Measurements from ENCODE around the gene DUS3L. TPM values are rescaled to one million over a fixed set of nuclear protein-coding genes. Genes with fewer than 3 reads are reported as not detected.

Gene DUS3L
- total and polyA plus RNA-seq, 7 experiments from 2014 or later = 33.1 to 179 (median 77.7) TPM

DNA sequence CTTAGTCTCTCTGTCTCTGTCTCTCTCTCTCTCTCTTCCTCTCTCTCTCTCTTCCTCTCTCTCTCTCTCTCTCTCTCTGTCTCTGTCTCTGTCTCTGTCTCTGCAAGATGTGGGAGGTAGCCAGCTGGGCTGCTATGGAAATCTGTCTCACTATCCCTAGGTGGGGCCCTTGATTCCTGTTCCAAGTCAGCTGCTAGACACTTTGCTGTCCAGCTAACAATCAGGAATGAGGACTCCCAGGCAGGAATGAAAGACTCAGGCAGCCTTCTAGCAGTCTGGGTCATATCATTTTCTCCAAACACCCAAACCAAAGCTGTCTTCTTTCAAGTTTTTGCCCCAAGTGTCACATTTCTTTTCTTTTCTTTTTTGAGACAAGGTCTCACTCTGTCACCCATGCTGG lies 47.3 kb downstream of the DUS3L start:
- H3K36me3 Mint-ChIP-seq = no peaks in the 10 kb centered on the region
- ATAC-seq (no peak), DNase-seq (no peak)
- Histone ChIP-seq H3K36me3 (ENCODE audit: control insufficient read depth in 2 of 3, insufficient read depth in 3 of 3, low read length in 3 of 3) (no peaks in the 10 kb centered on the region), H3K27me3 (ENCODE audit: control insufficient read depth in 2 of 2, insufficient read depth in 2 of 2, low read length in 2 of 2) (no peaks in the 10 kb centered on the region), H3K9me3 (ENCODE audit: control insufficient read depth in 2 of 3, low read length in 3 of 3) (no peaks in the 10 kb centered on the region), H3K27ac (ENCODE audit: low read depth, low read length) (no peak overlapping the region), H3K4me3 (ENCODE audit: low read length) (no peak overlapping the region), H3K4me1 (ENCODE audit: control insufficient read depth in 2 of 2, insufficient read depth in 2 of 2, low read length in 2 of 2) (no peaks in the 10 kb centered on the region)
- H3K9me3 Mint-ChIP-seq = peaks cover 0 to 4% (median 0%) of the 10 kb centered on the region in 11 donors
- intact Hi-C loops (cut with micrococcal nuclease) = no loop called here
- CTCF ChIA-PET = no interaction called here
- H3K27me3 Mint-ChIP-seq = peaks cover 0 to 4% (median 0%) of the 10 kb centered on the region in 5 donors
- POLR2A ChIA-PET = no interaction called here
- H3K4me3 Mint-ChIP-seq = no peak overlapping the region
- H3K4me1 Mint-ChIP-seq = no peaks in the 10 kb centered on the region
- H3K27ac Mint-ChIP-seq = no peak overlapping the region

DNA sequence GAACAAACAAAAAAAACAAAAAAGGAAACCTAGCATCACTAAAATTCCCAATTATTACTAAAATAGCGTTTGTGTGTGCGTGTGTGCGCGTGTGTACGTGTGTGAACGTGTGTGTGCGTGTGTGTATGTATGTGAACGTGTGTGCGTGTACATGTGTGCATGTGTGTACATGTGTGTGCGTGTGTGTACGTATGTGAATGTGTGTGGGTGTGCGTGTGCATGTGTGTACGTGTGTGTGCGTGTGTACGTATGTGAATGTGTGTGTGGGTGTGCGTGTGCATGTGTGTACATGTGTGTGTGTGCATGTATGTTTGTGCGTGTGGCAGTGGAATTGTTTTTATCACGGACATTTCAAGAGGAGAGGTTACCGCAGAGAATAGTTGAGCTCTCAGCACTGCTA lies 48.9 kb downstream of the DUS3L start:
- Mint-ChIP-seq H3K27ac (peak overlapping the region in 1 of 9 donors; percentile 51), H3K27me3 (peaks cover 0 to 4% (median 0%) of the 10 kb centered on the region in 5 donors), H3K4me1 (no peaks in the 10 kb centered on the region), H3K9me3 (peaks cover 0 to 4% (median 0%) of the 10 kb centered on the region in 11 donors), H3K36me3 (no peaks in the 10 kb centered on the region), H3K4me3 (no peak overlapping the region)
- H3K4me3 ChIP-seq (ENCODE audit: low read length) = no peak overlapping the region
- CTCF ChIA-PET = no interaction called here
- DNase-seq (no peak), ATAC-seq (no peak)
- H3K27ac ChIP-seq (ENCODE audit: low read depth, low read length) = no peak overlapping the region
- intact Hi-C loops (cut with micrococcal nuclease) = no loop called here
- POLR2A ChIA-PET = no interaction called here
- H3K27me3 ChIP-seq (ENCODE audit: control insufficient read depth in 2 of 2, insufficient read depth in 2 of 2, low read length in 2 of 2) = no peaks in the 10 kb centered on the region
- H3K36me3 ChIP-seq (ENCODE audit: control insufficient read depth in 2 of 3, insufficient read depth in 3 of 3, low read length in 3 of 3) = no peaks in the 10 kb centered on the region
- H3K9me3 ChIP-seq (ENCODE audit: control insufficient read depth in 2 of 3, low read length in 3 of 3) = no peaks in the 10 kb centered on the region
- no peaks in the 10 kb centered on the region for H3K4me1 ChIP-seq (ENCODE audit: control insufficient read depth in 2 of 2, insufficient read depth in 2 of 2, low read length in 2 of 2)

DNA sequence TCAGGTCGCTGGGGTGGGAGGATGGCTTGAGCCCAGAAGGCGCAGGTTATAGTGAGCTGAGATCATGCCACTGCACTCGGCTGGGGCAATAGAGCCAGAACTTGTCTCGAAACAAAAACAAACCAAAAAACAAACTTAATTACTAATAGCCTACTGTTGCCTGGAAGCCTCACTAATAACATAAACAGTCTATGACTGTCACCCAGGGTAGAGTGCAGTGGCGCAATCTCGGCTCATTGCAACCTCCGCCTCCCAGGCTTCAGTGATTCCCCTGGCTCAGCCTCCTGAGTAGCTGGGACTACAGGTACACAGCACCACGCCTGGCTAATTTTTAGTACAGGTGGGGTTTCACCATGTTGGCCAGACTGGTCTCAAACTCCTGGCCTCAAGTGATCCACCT lies 52.5 kb downstream of the DUS3L start:
- Histone ChIP-seq H3K36me3 (ENCODE audit: control insufficient read depth in 2 of 3, insufficient read depth in 3 of 3, low read length in 3 of 3) (no peaks in the 10 kb centered on the region), H3K4me1 (ENCODE audit: control insufficient read depth in 2 of 2, insufficient read depth in 2 of 2, low read length in 2 of 2) (no peaks in the 10 kb centered on the region), H3K27me3 (ENCODE audit: control insufficient read depth in 2 of 2, insufficient read depth in 2 of 2, low read length in 2 of 2) (no peaks in the 10 kb centered on the region), H3K9me3 (ENCODE audit: control insufficient read depth in 2 of 3, low read length in 3 of 3) (no peaks in the 10 kb centered on the region), H3K27ac (ENCODE audit: low read depth, low read length) (no peak overlapping the region), H3K4me3 (ENCODE audit: low read length) (no peak overlapping the region)
- POLR2A ChIA-PET = no interaction called here
- Mint-ChIP-seq H3K4me1 (no peaks in the 10 kb centered on the region), H3K36me3 (no peaks in the 10 kb centered on the region), H3K4me3 (no peak overlapping the region), H3K9me3 (peaks cover 0 to 4% (median 0%) of the 10 kb centered on the region in 11 donors), H3K27me3 (peaks cover 0 to 6% (median 3%) of the 10 kb centered on the region in 5 donors), H3K27ac (no peak overlapping the region)
- no peak for DNase-seq
- CTCF ChIA-PET = no interaction called here
- intact Hi-C loops (cut with micrococcal nuclease) = no loop called here
- no peak for ATAC-seq

Other genes starting within 250 kb of the DUS3L start
- 1 to 10 TPM in 2 of 5 experiments, under 1 TPM in 3; 0.70 to 1.9 (median 0.97) TPM for gene TINCR, start 223.2 kb downstream of the DUS3L start, total RNA-seq
- gene TINCR, start 223.2 kb downstream of the DUS3L start, polyA plus RNA-seq = not detected
- 100 to 1,000 TPM; 112 to 250 (median 243) TPM for gene SAFB2, start 168.4 kb downstream of the DUS3L start, total RNA-seq
- gene SAFB2, start 168.4 kb downstream of the DUS3L start, polyA plus RNA-seq = 10 to 100 TPM; 28.5 to 49.2 TPM
- gene SAFB, start 168.1 kb downstream of the DUS3L start, total RNA-seq = 100 to 1,000 TPM; 141 to 203 (median 174) TPM
- gene SAFB, start 168.1 kb downstream of the DUS3L start, polyA plus RNA-seq = 100 to 1,000 TPM in 1 of 2 donors, 10 to 100 TPM in 1; 50.3 to 153 TPM
- gene MICOS13, start 110.6 kb downstream of the DUS3L start, total RNA-seq = 10 to 100 TPM; 26.1 to 49.3 (median 38.4) TPM
- gene MICOS13, start 110.6 kb downstream of the DUS3L start, polyA plus RNA-seq = 100 to 1,000 TPM in 1 of 2 donors, 10 to 100 TPM in 1; 76.8 to 109 TPM
- gene HSD11B1L, start 110.1 kb downstream of the DUS3L start, total RNA-seq = 1 to 10 TPM; 2.8 to 5.2 (median 3.6) TPM
- gene HSD11B1L, start 110.1 kb downstream of the DUS3L start, polyA plus RNA-seq = 1 to 10 TPM; 8.4 to 9.6 TPM
- gene RPL36, start 100.9 kb downstream of the DUS3L start, total RNA-seq = 1,000 to 10,000 TPM in 3 of 5 experiments, 100 to 1,000 TPM in 2; 865 to 1,786 (median 1,037) TPM
- 1,000 to 10,000 TPM; 2,342 to 2,564 TPM for gene RPL36, start 100.9 kb downstream of the DUS3L start, polyA plus RNA-seq
- gene LONP1, start 71.0 kb downstream of the DUS3L start, total RNA-seq = 100 to 1,000 TPM in 1 of 5 experiments, 10 to 100 TPM in 4; 62.8 to 102 (median 74.8) TPM
- gene LONP1, start 71.0 kb downstream of the DUS3L start, polyA plus RNA-seq = 10 to 100 TPM; 20.0 to 60.0 TPM
- gene CATSPERD, start 70.5 kb downstream of the DUS3L start, total RNA-seq = under 1 TPM in 1 of 5 experiments, not detected in 4; 0.07 TPM
- gene CATSPERD, start 70.5 kb downstream of the DUS3L start, polyA plus RNA-seq = not detected
- 1 to 10 TPM; 4.7 to 8.6 (median 6.5) TPM for gene PRR22, start 6.4 kb downstream of the DUS3L start, total RNA-seq
- under 1 TPM in 1 of 2 donors, not detected in 1; 0.20 TPM for gene PRR22, start 6.4 kb downstream of the DUS3L start, polyA plus RNA-seq
- gene NRTN, start 13.9 kb upstream of the DUS3L start, total RNA-seq = 1 to 10 TPM in 1 of 5 experiments, under 1 TPM in 3, not detected in 1; 0.19 to 1.0 (median 0.81) TPM
- under 1 TPM; 0.21 to 0.64 TPM for gene NRTN, start 13.9 kb upstream of the DUS3L start, polyA plus RNA-seq
- not detected for gene FUT6, start 48.5 kb upstream of the DUS3L start, total RNA-seq
- not detected for gene FUT6, start 48.5 kb upstream of the DUS3L start, polyA plus RNA-seq
- gene FUT3, start 60.3 kb upstream of the DUS3L start, total RNA-seq = under 1 TPM in 2 of 5 experiments, not detected in 3; 0.29 to 0.45 TPM
- gene FUT3, start 60.3 kb upstream of the DUS3L start, polyA plus RNA-seq = not detected
- 1 to 10 TPM in 2 of 5 experiments, under 1 TPM in 1, not detected in 2; 0.24 to 6.2 (median 2.5) TPM for gene FUT5, start 79.4 kb upstream of the DUS3L start, total RNA-seq
- not detected for gene FUT5, start 79.4 kb upstream of the DUS3L start, polyA plus RNA-seq
- 100 to 1,000 TPM; 108 to 241 (median 135) TPM for gene NDUFA11, start 112.6 kb upstream of the DUS3L start, total RNA-seq
- gene NDUFA11, start 112.6 kb upstream of the DUS3L start, polyA plus RNA-seq = 100 to 1,000 TPM; 381 to 415 TPM
- gene VMAC, start 113.7 kb upstream of the DUS3L start, total RNA-seq = 10 to 100 TPM; 13.1 to 39.4 (median 27.8) TPM
- gene VMAC, start 113.7 kb upstream of the DUS3L start, polyA plus RNA-seq = 1 to 10 TPM; 6.3 to 7.0 TPM
- gene CAPS, start 123.1 kb upstream of the DUS3L start, total RNA-seq = 10 to 100 TPM; 22.1 to 80.6 (median 58.5) TPM
- gene CAPS, start 123.1 kb upstream of the DUS3L start, polyA plus RNA-seq = 1 to 10 TPM; 1.6 to 4.1 TPM
- gene RANBP3, start 187.0 kb upstream of the DUS3L start, total RNA-seq = 100 to 1,000 TPM in 1 of 5 experiments, 10 to 100 TPM in 4; 88.3 to 104 (median 94.0) TPM
- gene RANBP3, start 187.0 kb upstream of the DUS3L start, polyA plus RNA-seq = 10 to 100 TPM in 1 of 2 donors, 1 to 10 TPM in 1; 7.0 to 12.4 TPM

Data from naive thymus-derived CD4-positive, alpha-beta T cell (primary cell).